Activated T-helper 1 cell treated with anti-CD3 and anti-CD28 coated beads, Interleukin-2, amount 50 U/mL, for 16 hours (primary cell): ENCODE data around the gene XPO5.

Source experiments
- DNase-seq, 2 donors: peaks; one replicate each; pipeline ENCODE4 v3.0.0-alpha.2; 2020; ENCODE audit warnings: low read depth in 1 of 2, low spot score in 1 of 2

The XPO5 gene

GRCh38 chr6:43472515-43472914 lies 103.3 kb downstream of the XPO5 start:
- no peak for DNase-seq
